Suppressor macrophage (primary cell): ENCODE results near the gene ARHGAP42.
A peak's percentile ranks its signal among the peaks of the same experiment; 100 is the strongest.

Source experiments
- DNase-seq, 4 experiments: peaks; one replicate each; pipeline ENCODE4 v3.0.0-alpha.2; 2020 to 2022

ARHGAP42 gene

GRCh38 chr11:100805506-100806199, 118.6 kb downstream of the ARHGAP42 start:
- no peak for DNase-seq

DNA sequence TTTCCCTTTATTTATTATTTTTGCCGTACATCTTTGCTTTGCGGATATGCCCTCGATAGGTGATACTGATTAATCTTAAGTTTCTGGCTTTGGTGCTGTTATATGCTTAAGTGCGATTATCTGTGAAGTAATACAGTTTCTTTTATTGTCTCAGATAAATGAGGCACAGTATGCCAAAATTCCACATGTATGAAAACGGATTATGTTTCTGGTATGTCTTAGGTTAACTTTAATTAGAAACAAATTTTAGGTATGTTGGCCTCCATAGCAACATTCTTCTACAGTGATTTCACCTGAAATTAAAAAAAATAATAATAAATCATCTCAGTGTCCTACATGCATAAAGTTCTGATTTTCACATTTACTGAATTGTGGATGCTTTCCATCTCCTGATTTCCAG, 119.2 kb downstream of the ARHGAP42 start:
- DNase-seq, result no peak

GRCh38 chr11:100808904-100809491, 121.9 kb downstream of the ARHGAP42 start:
- no peak for DNase-seq

GRCh38 chr11:100810146-100810545, 123.1 kb downstream of the ARHGAP42 start:
- DNase-seq, result no peak

- no peak for DNase-seq
These were observed 123.6 kb downstream of the ARHGAP42 start for GRCh38 chr11:100810666-100811065.

DNA sequence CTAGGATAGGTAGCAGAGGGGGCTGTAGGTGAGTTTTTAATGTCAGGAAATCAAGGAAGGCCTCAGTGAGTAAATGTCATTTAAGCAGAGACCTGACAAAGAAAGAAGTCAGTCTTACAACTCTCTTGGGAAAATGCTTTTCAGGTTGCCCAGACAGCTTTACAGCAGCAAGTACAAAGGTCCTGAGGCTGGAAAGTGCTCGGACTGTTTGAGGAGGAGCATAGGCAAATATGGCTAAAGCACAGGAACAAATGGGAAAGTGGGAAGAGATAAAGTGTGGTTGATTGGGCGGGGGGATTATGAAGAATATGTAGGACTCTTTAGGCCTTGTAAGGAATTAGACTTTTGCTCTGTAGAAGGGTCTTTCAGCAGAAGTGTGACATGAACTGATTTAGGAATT, 125.4 kb downstream of the ARHGAP42 start:
- no peak for DNase-seq

DNA sequence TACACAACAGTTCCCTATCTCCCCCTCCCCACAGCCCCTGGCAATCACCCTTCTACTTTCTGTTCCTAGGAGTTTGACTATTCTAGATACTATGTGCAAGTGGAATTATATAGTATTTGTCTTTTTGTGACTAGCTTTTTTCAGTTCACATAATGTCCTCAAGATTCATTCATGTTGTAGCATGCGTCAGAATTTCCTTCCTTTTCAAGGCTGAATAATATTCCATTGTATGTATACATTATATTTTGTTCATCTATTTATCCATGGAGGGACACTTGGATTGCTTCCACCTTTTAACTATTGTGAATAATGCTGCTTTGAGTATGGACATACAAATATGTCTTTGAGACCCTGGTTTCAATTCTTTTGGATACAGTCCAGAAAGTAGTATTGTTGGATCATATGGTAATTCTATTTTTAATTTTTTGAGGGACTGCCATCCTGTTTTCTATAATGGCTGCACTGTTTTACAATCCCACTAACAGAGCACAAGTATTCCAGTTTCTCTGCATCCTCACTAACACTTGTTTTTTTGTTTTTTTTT, 128.8 kb downstream of the ARHGAP42 start:
- no peak for DNase-seq

DNA sequence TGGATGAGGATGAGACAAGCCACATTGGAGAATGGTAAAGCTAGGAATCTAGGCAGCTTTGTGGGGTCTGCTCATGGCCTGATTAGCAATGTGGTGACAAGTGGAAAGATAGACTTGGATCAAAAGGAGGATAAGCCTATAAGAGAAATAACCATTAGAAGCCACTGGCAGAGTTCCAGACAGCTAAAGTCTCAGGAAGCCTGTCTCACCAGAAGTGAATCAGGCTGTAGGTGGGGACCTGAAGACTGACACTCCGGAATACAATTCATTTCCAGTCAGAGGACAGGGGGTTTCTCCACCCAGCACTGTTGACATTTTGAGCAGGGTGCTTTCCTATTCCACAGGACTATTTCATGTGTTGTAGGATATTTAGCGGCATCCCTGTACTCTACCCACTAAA, 129.7 kb downstream of the ARHGAP42 start:
- no peak for DNase-seq

GRCh38 chr11:100817620-100818019, 130.5 kb downstream of the ARHGAP42 start:
- no peak for DNase-seq

DNA sequence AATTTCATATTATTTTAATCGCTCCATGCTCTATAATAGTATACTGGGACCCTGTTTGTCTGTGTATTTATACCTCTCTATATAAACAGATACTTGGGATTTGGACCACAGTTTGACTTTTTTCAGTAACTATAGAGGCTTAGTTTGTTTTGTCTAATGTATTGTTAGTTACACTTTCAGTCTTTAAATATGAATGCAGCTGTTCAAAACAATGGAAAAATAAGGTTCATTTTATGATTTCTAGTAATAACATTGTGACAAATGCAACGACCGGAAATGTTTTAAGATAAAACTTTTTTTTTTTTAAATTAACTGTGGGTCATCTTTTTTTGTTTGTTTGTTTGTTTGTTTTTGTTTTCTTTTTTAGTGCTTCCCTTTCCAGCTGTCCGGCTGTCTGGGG, 133.5 kb downstream of the ARHGAP42 start:
- no peak for DNase-seq

DNA sequence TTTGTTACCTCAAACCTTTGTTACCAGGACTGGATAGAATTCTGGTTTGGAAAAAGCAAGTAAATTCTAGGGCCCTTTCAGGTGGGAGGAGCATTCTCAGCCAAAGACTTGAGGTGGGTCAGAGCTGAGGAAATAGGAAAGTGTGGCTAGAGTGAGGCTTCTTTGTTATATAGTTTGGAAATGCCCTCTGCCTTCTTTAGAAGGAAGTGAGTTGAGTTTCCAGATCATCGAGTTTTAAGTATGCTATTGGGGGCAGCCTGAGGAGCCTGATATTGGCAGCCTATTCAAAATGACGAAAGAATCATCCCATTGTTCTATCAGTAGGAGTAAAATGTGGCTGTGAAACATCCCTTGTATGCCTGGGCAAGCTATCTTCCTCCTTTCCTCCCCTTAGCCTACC, 134.1 kb downstream of the ARHGAP42 start:
- no peak for DNase-seq

- DNase-seq, result no peak
These were observed 136.3 kb downstream of the ARHGAP42 start for GRCh38 chr11:100823360-100823759.

GRCh38 chr11:100824041-100824809, 137.1 kb downstream of the ARHGAP42 start:
- DNase-seq, result no peak

GRCh38 chr11:100825626-100826025, 138.5 kb downstream of the ARHGAP42 start:
- no peak for DNase-seq

DNA sequence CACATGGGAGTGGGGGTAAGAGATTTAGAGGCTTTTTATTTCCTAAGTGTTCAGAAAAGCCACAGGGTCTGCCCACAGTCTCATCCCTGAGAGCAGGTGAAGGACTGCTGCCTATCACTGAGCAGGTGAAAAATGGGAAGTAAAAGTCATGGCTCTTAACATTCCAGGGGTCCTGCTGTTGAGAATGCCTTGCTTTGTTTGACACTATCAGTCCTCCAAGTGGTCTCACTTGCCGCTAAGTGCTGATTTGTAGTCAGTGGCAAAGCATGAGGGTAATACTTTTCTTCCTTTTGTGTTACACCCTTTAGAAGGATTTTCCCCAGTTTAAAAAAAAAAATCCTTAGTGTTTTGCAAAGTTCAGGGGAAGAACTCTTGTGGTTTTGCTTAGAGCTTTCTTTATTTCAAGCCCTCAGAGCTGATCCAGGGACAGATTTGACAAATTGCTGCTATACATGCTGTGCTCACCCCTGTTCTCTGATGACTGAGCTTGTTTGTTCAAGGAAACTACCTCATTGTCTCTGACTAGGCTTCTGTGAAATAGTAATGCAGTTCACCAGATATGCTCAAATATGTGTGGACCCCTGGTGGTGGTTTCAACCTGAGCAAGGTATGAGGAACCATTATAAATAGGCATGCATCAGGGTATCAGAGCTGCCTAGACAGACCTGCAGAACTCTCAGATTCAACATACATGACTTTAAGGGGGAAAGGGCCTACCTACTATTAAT, 141.0 kb downstream of the ARHGAP42 start:
- peak in 1 of 4 experiments; percentile 1 for DNase-seq

- DNase-seq, result no peak
These were observed 143.2 kb downstream of the ARHGAP42 start for GRCh38 chr11:100830274-100830673.

- DNase-seq, result no peak
These were observed 144.1 kb downstream of the ARHGAP42 start for GRCh38 chr11:100830978-100831732.

DNA sequence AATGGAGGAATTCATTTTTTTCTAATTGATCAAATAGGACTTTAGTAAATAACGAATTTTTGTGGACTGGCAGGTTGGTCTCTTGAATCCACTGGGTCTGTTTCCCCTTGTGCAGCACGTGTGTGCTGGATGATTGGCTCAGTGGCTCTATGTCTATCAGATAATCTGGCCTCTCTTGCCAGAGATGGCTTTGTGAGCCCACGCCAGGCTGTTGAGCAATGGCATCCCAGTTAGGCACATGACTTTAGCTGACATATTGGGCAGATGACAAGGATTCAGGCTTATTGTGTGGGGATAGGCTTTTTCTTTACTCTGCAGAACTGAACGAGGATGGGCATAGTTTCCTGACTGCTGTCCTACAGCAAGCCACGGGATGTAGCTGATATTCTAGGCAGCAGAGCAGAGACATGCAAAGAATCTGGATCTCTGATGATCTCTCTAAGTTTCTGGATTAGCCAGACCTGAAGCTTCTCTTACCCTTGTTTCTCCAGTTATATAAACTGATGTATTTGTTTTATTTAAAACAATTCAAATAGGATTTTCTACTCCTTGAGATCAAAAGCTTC, 144.9 kb downstream of the ARHGAP42 start:
- no peak for DNase-seq

DNA sequence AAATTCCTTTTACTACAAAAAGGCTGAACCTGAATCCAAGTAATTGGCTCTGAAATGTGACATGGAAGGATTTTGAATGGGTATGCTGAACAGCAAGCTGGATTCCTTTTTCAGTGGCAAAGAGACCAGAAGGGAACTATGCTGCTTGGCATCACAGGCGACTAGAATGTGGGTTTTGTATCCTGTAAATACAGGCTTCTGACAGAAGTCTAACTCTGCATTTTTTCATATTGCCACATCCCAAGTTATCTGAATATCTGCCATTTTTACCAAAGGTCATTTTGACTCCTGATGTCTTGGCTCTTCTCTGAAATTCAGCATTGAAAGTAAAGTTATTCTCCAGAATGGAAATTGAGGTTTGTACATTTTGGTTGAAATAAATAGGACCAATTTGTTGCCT, 145.7 kb downstream of the ARHGAP42 start:
- DNase-seq, result no peak

- no peak for DNase-seq
These were observed 146.2 kb downstream of the ARHGAP42 start for GRCh38 chr11:100833276-100833675.

- no peak for DNase-seq
These were observed 148.8 kb downstream of the ARHGAP42 start for GRCh38 chr11:100835854-100836253.

- no peak for DNase-seq
These were observed 150.2 kb downstream of the ARHGAP42 start for GRCh38 chr11:100837311-100837710.
